ENCODE data around the gene NUMBL. TPM values are rescaled to one million over a fixed set of nuclear protein-coding genes. Genes with fewer than 3 reads are reported as not detected.

Gene NUMBL
- total and polyA plus RNA-seq, 8 donors: 10.1 to 254 (median 18.7) TPM

GRCh38 chr19:40638327-40638726, 52.1 kb downstream of the NUMBL start:
- Histone ChIP-seq H3K27me3 (peaks cover 0 to 12% (median 0%) of the 10 kb centered on the region in 3 donors), H3K4me3 (no peak overlapping the region), H3K9me3 (no peaks in the 10 kb centered on the region), H3K27ac (no peak overlapping the region), H3K36me3 (no peaks in the 10 kb centered on the region), H3K4me1 (peaks cover 9 to 32% (median 19%) of the 10 kb centered on the region in 4 donors)
- intact Hi-C loops (cut with DNase I; ENCODE audit: low total_unique reads): no loop called here
- no peak for TF ChIP-seq POLR2A (IDR thresholded peaks at IDR 0.05)
- no peak for TF ChIP-seq EP300 (IDR thresholded peaks at IDR 0.05)
- no peak for TF ChIP-seq CTCF (IDR thresholded peaks at IDR 0.05)
- TF ChIP-seq POLR2AphosphoS5 (IDR thresholded peaks at IDR 0.05): no peak
- no peak for DNase-seq
- WGBS, 5 donors: 60 to 80% (median 66%) methylated on average over 1 of the region's 1 CpG

- WGBS, 5 donors: 42 to 62% (median 60%) methylated on average over 5 of the region's 5 CpGs
- intact Hi-C loops (cut with DNase I; ENCODE audit: low total_unique reads): loop anchor here (5.0 kb wide), 1 partner anchor 86 kb away; no protein-coding TSS in a partner anchor
- H3K4me3 ChIP-seq: no peak overlapping the region
- no peaks in the 10 kb centered on the region for H3K9me3 ChIP-seq
- H3K36me3 ChIP-seq: peaks cover 0 to 22% (median 14%) of the 10 kb centered on the region in 4 donors
- peaks cover 3 to 12% (median 9%) of the 10 kb centered on the region in 4 donors for H3K4me1 ChIP-seq
- DNase-seq: no peak
- TF ChIP-seq EP300 (IDR thresholded peaks at IDR 0.05): no peak
- no peak for TF ChIP-seq POLR2A (IDR thresholded peaks at IDR 0.05)
- no peak for TF ChIP-seq POLR2AphosphoS5 (IDR thresholded peaks at IDR 0.05)
- no peak for TF ChIP-seq CTCF (IDR thresholded peaks at IDR 0.05)
- peak overlapping the region in 1 of 5 donors; percentile 36 for H3K27ac ChIP-seq
- peaks cover 0 to 12% (median 0%) of the 10 kb centered on the region in 3 donors for H3K27me3 ChIP-seq
Measured at GRCh38 chr19:40633207-40633606, 57.2 kb downstream of the NUMBL start.

- peaks cover 3 to 12% (median 9%) of the 10 kb centered on the region in 4 donors for H3K4me1 ChIP-seq
- 79 to 88% (median 82%) methylated on average over 3 of the region's 3 CpGs for WGBS, 5 donors
- no peak overlapping the region for H3K27ac ChIP-seq
- no peaks in the 10 kb centered on the region for H3K9me3 ChIP-seq
- intact Hi-C loops (cut with DNase I; ENCODE audit: low total_unique reads): loop anchor here (5.0 kb wide), 1 partner anchor 85 kb away; no protein-coding TSS in a partner anchor
- TF ChIP-seq CTCF (IDR thresholded peaks at IDR 0.05): no peak
- no peak for TF ChIP-seq EP300 (IDR thresholded peaks at IDR 0.05)
- TF ChIP-seq POLR2AphosphoS5 (IDR thresholded peaks at IDR 0.05): no peak
- TF ChIP-seq POLR2A (IDR thresholded peaks at IDR 0.05): no peak
- no peak for DNase-seq
- H3K27me3 ChIP-seq: peaks cover 0 to 12% (median 0%) of the 10 kb centered on the region in 3 donors
- no peak overlapping the region for H3K4me3 ChIP-seq
- peaks cover 0 to 28% (median 20%) of the 10 kb centered on the region in 4 donors for H3K36me3 ChIP-seq
Measured at GRCh38 chr19:40632311-40633036, 58.0 kb downstream of the NUMBL start.

GRCh38 chr19:40630571-40631160, 59.8 kb downstream of the NUMBL start:
- Histone ChIP-seq H3K27me3 (peaks cover 0 to 5% (median 0%) of the 10 kb centered on the region in 3 donors), H3K9me3 (no peaks in the 10 kb centered on the region), H3K4me3 (no peak overlapping the region), H3K4me1 (peaks cover 3 to 12% (median 9%) of the 10 kb centered on the region in 4 donors), H3K27ac (no peak overlapping the region), H3K36me3 (peaks cover 4 to 46% (median 38%) of the 10 kb centered on the region in 4 donors)
- WGBS, 5 donors: 64 to 76% (median 71%) methylated on average over 16 of the region's 16 CpGs
- TF ChIP-seq CTCF (IDR thresholded peaks at IDR 0.05) (no peak), POLR2AphosphoS5 (IDR thresholded peaks at IDR 0.05) (no peak), POLR2A (IDR thresholded peaks at IDR 0.05) (no peak), EP300 (IDR thresholded peaks at IDR 0.05) (no peak)
- DNase-seq: no peak
- intact Hi-C loops (cut with DNase I; ENCODE audit: low total_unique reads): loop anchor here (5.0 kb wide), 1 partner anchor 83 kb away; no protein-coding TSS in a partner anchor
